HG03565 (cell line): ENCODE results near the gene PSMD13.

ENCODE experiments used
- ATAC-seq: cut with Tn5 transposase; IDR thresholded peaks from one replicate; pipeline ENCODE4 v1.9.1; 2021; ENCODE audit warnings: mild to moderate bottlenecking, moderate library complexity; ENCODE audit not compliant: unreplicated experiment

The PSMD13 gene

DNA sequence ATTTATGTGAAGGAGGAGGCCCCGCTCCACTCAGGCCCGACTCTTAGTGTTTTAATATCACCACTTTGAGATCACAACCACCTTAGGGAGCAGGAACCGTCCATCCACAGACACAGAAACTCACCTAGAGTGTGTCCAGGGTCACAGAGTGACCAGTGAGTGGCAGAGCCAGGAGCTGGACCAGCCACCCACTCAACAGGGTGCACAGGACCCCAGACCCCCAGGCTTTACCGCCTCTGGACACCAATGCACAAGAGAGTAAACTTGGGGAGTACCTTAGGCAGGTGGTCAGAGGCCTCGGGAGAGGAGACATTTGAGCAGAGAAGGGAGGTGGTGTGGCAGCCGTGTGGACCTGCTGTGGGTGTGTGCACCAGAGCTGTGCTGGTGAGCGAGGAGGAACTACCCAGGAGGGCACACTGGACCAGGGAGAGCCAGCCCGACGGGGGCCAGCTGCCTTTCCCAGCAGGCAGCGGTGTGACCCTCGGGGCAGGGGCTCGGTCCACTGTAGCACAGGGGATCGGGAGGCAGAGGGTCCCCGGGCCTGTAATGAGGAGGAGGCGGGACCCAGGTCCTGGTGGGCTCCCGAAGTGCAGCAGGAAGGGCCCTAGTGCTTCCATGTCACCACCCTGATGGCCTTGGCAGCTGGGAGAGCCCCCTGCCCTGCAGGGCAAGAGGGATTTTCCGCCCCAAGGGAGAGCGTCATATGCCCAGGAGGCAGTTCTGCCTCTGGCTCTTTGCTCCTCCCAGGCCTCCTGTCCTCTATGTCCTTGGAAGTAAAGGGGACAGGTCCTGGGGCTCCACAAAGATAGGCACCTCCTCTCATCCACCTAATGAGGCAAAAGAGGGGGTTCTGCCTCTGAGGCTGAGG is 33.9 kb downstream of the PSMD13 start:
- no peak for ATAC-seq

DNA sequence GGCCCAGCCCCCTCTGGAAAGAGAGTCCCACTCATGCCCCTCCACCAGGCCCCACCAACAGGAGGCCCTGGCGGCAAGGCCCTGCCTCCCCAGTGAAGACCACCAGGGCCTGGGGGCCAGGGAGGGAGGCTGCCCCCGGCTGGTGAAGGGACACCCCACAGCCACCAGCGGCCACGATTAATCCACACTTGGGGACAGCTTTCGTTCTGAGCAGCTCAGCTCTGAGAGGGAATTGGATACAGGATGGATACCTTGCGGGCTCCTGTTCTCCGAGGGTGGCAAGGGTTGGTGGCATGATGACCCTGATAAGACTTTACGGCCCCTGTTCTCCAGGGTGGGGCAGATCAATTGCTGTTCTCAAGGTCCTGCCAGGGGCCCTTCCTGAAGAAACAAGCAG is 34.5 kb downstream of the PSMD13 start:
- no peak for ATAC-seq

DNA sequence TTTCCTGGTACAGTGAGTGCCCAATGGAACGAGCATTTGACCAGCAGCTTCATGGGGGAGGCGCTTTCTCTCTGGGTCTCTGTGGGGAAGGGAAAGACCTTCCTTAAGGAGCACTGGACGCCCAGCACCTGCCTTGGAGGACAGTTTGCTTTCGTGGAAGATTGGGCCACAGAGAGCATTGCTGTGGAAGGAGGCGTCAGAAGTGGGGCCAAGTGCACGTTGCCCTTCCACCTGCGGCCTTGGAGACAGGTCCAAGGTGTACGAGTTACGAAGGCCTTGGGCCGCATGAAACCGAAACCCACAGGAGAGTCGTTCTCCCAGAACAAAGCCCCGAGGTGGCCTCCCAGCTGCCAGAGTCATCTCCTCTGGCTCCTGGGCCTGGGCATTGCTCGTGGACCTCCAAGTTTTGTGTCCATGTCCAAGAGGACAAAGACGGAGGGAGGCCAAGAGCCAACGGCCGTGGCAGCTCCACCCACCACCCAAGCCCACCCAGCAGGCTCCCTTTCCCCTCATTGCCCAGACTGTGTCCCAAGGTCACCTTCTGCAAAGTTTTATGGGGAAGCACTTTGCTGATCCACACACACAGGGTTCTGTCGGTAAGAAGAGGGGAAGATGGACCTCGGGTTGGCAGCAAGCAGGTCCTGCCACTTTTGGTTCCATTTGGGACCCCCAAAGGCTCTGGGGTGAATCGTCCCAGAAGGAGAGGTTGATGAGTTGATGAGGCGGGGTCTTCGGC is 35.6 kb downstream of the PSMD13 start:
- ATAC-seq, result no peak

DNA sequence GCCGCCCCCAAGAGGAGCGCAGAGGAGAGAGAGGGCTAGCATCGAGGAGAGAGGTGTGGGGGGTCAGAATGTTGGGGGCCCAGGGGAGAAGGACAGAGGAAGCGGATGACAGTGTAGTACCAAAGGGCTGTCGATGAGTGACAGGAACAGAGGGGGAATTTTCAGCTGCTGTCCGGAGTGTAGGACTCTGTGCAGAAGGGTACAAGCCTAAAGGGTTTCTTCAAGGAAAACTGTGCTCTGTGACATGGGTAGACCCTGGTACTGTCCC is 36.1 kb downstream of the PSMD13 start:
- ATAC-seq, result no peak

DNA sequence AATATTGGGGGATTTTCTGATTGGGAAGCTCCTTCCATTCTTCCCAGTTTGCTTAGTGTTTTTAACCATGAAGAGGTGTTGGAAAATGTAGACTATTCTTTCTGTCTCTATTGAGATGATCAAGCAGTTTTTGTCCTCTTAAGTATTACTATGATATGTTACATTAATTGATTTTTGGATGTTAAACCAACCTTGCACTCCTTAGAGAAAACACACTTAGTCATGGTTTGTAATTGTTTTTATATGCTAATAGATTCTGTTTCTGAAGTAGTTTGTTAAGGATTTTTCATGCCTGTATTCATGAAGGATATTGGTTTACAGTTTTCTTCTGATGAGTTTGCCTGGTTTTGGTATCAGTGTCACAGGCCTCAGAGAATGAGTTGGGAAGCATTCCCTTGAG is 39.4 kb downstream of the PSMD13 start:
- ATAC-seq, result no peak

DNA sequence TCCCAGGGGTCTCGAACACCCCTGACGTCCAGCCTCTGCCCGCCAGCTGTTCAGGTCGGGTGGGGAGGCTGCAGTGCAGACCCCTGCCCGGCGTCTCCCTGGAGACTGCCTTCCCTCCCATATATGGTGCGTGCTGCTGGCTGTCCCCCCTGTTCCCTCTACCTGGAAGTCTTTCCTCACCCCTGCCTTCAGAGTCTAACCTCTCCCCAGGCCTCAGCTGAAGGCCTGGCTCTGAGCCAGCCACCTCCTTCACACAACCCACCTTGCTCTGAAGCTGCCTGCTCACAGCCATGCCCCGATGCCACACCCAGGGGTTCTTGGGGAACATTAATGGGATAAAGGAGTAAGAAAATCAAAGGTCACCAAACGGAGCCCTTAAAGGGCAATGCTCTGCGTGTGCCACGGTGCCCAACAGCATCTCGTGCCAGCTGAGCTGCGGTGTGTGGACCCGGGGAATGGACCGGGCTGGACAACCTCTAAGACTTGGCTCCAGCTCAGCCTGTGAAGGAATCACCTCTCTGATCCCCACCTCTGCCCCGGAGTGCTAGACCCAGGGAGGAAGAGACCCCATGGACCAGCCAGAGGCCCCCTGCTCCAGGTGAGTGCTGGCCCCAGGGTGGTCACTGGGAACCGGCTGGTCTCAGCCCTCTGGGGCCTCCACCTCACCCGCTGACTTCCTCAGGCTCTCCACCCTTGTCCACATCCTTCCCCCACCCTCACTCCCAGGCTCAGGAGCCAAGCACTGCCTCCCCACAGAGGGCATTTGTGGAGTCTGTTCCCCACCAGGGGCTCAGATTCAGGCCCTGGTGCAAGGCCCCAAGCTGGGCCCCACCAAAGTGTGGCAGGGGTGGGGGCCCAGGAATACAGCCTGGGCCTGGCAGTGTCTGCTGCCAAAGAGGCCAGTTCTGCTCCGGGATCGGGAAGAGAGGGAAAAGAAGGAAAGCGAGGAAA is 41.5 kb downstream of the PSMD13 start, which contains the start of gene NLRP6:
Gene NLRP6, plus strand, starts transcription at position 407 of the 951 bp plus-strand sequence. Its CDS starts 163 bp downstream, at position 570.
- ATAC-seq, result no peak

DNA sequence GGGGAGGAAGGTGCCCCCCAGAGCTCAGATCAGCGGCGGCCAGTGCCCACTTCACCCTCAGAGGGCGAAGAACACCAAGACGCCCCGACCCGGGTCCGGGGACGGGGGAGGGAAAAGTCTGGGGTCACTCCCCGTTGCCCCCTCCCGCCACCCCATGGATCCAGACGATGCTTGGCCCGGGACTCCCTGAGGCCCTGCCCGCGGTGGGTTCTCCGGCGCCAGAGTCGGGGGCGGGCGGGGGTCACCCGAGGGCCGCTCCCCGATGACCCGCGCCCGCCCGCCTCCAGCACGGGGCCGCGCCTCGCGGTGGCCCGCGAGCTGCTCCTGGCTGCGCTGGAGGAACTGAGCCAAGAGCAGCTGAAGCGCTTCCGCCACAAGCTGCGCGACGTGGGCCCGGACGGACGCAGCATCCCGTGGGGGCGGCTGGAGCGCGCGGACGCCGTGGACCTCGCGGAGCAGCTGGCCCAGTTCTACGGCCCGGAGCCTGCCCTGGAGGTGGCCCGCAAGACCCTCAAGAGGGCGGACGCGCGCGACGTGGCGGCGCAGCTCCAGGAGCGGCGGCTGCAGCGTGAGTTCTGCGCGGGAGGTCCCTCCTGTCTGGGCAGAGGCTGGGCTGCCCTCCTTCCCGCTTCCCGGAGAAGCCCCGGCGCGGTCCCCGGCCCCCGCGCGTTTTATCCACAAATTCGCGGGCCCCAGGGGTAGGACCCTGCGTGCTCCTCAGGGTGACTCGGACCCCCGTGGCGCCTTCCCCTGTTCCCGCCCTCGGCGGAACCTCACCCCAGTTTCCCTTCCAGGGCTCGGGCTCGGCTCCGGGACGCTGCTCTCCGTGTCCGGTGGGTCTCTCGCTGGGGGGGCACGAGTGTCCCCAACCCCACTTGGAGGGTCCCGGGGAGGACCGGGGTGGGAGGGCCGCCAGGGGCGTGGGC is 42.5 kb downstream of the PSMD13 start:
- ATAC-seq, result no peak

DNA sequence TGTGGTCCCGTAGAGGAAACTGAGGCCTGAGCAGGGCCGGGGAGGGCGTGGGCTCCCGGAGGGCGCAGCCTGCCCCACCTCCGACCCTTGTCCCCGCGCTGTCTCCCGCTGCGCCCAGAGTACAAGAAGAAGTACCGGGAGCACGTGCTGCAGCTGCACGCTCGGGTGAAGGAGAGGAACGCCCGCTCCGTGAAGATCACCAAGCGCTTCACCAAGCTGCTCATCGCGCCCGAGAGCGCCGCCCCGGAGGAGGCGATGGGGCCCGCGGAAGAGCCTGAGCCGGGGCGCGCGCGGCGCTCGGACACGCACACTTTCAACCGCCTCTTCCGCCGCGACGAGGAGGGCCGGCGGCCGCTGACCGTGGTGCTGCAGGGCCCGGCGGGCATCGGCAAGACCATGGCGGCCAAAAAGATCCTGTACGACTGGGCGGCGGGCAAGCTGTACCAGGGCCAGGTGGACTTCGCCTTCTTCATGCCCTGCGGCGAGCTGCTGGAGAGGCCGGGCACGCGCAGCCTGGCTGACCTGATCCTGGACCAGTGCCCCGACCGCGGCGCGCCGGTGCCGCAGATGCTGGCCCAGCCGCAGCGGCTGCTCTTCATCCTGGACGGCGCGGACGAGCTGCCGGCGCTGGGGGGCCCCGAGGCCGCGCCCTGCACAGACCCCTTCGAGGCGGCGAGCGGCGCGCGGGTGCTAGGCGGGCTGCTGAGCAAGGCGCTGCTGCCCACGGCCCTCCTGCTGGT is 43.4 kb downstream of the PSMD13 start:
- no peak for ATAC-seq

DNA sequence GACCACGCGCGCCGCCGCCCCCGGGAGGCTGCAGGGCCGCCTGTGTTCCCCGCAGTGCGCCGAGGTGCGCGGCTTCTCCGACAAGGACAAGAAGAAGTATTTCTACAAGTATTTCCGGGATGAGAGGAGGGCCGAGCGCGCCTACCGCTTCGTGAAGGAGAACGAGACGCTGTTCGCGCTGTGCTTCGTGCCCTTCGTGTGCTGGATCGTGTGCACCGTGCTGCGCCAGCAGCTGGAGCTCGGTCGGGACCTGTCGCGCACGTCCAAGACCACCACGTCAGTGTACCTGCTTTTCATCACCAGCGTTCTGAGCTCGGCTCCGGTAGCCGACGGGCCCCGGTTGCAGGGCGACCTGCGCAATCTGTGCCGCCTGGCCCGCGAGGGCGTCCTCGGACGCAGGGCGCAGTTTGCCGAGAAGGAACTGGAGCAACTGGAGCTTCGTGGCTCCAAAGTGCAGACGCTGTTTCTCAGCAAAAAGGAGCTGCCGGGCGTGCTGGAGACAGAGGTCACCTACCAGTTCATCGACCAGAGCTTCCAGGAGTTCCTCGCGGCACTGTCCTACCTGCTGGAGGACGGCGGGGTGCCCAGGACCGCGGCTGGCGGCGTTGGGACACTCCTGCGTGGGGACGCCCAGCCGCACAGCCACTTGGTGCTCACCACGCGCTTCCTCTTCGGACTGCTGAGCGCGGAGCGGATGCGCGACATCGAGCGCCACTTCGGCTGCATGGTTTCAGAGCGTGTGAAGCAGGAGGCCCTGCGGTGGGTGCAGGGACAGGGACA is 44.1 kb downstream of the PSMD13 start:
- ATAC-seq, result no peak

DNA sequence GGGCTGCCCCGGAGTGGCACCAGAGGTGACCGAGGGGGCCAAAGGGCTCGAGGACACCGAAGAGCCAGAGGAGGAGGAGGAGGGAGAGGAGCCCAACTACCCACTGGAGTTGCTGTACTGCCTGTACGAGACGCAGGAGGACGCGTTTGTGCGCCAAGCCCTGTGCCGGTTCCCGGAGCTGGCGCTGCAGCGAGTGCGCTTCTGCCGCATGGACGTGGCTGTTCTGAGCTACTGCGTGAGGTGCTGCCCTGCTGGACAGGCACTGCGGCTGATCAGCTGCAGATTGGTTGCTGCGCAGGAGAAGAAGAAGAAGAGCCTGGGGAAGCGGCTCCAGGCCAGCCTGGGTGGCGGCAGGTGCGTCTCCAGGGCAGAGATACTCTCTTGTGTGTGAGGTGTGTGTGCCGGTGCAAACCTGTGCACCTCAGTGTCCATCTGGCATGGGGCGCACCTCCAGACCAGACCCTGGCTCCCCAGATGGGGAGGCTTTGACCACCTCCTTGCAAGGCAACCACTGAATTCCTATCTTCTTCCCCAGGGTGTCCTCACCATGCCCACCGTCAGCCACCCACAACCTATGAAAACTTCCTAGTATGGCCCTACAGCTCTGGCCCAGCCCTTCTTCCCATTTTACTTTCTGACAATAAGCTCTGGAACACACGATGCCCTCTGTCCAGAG is 44.8 kb downstream of the PSMD13 start:
- no peak for ATAC-seq

DNA sequence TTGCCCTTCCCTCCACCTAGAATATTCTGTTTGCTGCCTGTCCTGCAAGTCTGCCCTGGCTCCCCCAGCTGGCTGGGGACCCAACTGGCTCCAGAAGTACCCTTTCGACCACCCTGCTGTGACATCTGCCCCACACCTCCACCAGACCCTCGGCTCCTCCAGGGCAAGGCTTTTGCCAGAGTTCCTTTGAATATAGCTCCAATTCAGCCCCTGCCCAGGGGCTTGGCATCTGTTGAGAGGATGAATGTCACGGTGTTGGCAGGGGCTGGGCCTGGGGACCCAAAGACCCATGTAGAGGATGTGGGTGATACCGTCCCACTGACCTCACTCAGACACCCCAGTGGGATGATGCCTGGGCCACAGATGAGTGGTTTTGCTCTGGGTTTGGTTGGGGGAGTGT is 45.4 kb downstream of the PSMD13 start:
- ATAC-seq, result no peak

DNA sequence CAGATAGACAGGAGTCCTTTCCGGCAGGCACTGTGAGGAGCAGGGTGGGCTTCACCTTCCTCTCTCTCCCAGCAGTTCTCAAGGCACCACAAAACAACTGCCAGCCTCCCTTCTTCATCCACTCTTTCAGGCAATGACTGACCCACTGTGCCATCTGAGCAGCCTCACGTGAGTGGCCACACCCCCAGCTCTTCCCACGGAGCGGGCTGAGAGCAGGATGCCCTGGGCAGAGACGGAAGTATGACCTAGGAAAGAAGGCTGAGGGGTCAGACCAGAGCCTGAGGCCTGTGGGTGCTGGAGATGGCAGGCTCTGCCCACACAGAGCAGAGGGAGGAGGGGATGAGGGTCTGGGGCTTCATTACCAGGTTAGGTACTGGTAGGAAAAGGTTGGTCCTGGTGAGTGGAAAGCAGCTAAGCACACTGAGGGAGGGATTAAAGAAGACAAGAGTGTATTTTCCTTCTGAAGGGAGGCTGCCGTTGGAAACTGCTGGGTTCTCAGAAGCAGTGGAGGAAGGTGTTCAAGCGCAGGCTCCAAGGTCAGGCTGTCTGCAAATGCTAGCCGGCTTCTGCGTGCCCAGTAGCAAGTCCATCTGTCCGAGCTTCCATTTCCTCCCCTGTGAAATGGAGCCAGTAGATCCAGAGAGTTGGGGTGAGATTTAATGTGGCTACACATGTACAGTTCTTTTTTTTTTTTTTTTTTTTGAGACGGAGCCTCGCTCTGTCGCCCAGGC is 46.0 kb downstream of the PSMD13 start:
- no peak for ATAC-seq

DNA sequence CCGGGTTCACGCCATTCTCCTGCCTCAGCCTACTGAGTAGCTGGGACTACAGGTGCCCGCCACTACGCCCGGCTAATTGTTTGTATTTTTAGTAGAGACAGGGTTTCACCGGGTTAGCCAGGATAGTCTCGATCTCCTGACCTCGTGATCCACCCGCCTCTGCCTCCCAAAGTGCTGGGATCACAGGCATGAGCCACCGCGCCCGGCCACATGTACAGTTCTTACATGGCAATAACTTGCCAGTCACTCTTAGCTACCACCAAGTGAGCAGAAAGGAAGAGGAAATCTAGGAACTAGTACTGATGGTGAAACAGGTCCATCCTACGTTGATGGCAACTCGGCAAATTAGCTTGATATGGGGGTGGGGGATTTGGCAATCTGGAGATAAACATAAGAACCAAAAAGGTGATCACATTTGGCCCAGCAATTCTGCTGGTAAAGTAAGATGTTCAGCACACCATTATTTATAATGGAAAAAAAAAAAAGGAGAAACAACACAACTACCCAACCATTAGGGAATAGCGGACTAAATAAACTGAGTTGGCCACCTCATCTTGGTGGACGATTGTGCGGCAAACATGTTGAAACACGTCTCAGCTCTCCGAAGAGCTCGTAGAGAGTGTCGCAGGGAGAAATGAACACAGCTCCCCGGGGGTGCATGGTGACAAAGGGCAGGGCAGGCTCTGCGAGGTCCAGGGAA is 46.8 kb downstream of the PSMD13 start:
- ATAC-seq, result no peak

DNA sequence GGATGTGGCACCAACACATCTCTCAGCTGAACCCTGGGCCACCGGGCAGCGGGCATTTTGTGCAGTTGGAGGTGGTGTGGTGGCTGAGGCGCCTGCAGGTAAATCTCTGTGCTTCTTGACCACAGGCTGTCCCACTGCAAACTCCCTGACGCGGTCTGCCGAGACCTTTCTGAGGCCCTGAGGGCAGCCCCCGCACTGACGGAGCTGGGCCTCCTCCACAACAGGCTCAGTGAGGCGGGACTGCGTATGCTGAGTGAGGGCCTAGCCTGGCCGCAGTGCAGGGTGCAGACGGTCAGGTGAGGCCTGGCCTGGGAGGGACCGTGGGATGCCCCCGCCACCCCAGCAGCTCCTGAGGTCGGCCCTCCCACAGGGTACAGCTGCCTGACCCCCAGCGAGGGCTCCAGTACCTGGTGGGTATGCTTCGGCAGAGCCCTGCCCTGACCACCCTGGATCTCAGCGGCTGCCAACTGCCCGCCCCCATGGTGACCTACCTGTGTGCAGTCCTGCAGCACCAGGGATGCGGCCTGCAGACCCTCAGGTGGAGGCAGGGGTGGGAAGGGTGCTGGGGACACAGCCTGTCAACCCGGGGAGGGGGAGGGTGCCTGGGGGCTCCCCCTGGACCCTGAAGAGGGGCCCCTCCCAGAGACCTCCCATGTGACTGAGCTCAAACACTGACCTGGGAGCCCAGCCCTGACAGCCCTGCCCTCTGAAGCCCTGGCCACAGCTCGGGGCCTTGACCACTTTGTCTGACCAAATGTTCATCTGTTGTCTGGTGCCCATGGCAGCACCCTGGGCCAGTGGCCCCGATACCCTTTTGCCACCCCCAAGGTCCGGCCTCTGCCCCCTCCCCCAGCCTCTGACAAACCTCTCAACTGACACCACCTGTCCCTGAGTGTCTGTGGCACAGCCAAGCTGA is 47.6 kb downstream of the PSMD13 start:
- no peak for ATAC-seq

DNA sequence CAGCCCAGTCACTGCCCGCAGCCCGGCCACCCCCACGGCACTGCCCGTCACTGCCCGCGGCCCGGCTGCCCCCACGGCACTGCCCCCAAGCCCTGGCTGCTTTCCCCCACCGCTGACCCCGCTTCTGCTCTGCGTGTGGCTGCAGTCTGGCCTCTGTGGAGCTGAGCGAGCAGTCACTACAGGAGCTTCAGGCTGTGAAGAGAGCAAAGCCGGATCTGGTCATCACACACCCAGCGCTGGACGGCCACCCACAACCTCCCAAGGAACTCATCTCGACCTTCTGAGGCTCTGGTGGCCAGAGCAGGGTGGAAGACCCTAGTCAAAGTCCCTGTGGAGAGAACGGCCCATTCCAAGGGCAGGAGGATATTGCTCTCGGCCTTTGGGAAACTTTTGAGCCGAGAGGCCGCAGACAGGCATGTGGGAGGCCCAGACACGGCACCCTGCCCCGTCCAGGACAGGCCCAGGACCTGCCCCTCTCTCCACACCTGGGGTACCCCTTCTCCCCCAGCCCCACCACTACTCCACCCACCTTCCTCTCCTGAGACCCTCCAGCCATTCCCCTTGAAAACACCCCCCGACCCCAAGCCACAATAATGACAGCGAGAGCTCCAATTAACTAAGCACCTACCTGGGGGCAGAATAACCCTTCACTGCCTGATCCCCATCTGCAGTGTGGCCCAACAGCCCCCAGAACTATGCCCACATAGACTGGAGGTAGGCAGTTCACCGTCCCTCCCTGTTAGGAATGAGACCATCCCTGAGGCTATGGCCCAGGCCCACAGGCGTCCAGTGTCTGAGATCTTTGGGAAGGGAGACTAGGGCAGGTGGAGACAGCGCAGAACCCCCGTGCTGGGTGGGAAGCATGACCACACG is 48.5 kb downstream of the PSMD13 start:
- no peak for ATAC-seq
